GM21423 (cell line): ENCODE results near the gene SPOCD1.

Source experiments
- ATAC-seq: cut with Tn5 transposase; IDR thresholded peaks from one replicate; pipeline ENCODE4 v1.9.1; 2021; ENCODE audit warnings: mild to moderate bottlenecking, moderate library complexity; ENCODE audit not compliant: unreplicated experiment

SPOCD1 gene

DNA sequence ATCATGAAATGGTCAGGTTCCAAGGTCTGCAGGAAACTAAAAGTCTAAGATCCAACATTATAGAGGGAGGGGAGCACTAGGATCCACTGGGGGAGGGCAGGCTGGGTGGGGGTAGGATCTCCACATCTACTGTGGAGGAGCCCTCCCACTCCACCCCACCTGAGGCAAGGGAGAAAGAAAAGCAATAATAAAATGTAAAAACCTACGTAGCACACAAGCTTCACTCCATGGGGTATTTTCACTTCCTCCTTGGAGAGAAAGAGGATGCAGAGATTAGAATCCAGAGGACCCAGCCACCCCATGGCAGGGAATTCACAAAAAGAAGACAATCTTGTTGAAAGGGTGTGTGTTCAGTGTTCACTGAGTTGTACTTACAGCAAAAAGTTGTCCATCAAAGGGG lies 14.4 kb downstream of the SPOCD1 start:
- ATAC-seq = no peak

DNA sequence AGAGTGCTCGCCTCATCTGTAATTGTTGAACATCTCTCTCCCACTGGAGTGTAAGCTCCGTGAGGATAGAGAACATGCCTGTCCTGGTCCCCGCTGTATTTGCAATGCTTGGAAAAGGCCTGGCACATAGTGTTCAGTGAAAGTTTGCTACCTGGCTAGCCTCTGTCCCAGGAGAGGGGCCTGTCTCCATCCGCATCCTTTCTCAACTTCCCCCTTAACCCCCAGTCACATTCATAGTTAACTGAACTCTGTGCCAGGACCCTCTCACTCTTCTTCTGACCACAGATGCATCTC lies 15.2 kb downstream of the SPOCD1 start:
- no peak for ATAC-seq

DNA sequence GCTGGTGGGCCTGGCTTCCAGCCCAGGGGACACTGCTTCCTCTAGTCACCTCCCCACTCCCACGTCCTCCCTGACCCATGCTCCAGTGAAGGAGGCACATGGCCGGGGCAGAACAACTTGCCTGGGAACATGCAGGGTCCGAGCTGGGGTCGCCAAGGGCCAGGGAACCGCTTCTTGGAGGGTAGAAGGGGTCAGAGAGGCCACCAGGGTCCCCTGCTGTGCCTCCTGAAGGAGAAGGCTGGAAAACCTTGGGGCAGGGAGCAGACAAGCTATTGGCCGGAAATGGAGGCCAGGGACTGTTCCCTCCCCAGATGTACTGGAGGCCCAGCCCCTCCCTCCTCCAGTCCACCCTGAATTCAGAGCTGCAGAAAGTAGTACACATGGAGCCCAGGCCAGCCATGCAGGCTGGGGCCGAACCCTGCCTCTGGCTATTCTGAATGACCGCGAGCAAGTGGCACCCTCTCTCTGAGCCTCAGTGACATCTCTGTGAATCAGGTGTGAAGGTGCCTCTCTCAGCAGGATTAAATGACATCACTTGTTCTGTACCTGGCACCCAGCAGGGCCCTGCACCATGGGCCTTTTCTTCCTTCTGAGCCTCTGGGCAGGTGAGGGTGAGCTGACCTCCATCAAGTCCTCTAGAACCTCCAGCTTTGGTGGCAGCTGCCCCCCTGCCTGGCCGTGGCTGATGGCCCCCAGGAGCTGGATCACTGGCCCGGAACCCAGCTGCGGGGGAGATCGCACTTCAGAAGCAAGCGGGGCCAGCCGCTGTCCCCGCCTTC lies 15.7 kb downstream of the SPOCD1 start:
- ATAC-seq = no peak

DNA sequence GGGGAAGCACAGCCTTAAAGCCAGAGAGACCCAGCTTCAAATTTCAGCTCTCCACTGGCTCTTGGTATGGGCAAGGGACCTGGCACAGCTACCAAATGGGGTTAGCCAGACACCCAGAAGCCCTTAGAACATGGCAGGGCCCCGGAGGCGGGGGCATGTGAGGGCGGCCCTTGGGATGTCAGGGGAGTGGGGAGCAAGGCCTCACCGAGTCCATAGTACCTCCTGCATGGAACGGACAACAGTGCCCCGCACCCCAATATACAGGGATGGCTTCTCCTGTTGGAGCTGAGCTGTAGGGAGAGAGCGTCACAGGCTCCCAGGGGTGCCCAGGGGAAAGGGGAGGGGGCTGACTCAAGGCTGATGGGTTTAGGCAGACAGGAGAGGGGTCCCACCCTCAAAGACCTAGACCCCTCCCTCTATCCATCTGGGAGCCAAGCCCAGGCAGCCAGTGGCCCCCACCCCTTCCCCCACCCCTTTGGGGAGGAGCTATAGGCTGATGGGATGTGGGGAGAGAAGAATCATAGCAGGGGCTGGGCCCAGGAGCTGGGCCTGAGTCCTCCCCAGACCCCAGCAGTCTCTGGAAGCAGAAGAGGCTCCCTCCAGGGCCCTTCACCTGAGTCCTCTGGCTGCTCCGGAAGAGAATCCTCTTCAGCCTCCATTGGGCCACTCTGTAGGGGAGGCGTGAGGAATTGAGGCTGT lies 16.5 kb downstream of the SPOCD1 start:
- ATAC-seq = no peak

DNA sequence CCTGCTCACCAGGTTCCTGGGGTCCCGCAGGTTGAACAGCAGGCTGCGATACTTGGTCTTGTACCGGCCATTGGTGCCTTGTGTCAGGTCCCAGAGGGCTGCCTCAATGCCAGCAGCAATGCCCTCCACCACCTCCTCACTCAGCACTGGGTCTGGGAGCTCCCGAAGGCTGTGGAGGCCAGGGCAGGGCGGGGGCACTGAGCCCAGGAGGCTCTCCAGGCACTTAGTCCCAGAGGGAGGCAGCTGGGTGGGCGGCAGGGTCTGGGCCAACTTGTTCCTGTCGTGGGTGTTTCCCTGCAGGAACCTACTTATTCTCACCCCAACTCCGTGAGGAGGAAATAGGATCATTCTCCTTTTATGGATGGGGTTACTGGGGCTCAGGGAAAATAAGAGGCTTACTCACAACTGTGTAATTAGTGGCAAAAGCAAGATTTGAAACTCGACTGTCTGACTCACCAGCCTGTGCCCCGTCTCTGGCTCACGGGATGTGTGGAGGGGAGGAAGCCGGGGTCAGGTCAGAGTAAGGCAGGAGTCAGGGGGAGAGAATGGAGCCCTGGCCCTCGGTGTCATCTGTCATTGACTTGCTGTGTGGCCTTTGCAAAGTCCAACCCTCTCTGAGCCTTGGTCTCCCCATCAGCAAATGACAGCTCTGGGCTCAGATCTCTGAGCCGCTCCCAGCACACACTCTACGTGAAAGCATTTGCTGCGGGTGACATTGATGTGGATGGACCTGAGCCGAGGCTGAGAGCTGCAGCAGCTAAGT lies 17.2 kb downstream of the SPOCD1 start:
- ATAC-seq = no peak

DNA sequence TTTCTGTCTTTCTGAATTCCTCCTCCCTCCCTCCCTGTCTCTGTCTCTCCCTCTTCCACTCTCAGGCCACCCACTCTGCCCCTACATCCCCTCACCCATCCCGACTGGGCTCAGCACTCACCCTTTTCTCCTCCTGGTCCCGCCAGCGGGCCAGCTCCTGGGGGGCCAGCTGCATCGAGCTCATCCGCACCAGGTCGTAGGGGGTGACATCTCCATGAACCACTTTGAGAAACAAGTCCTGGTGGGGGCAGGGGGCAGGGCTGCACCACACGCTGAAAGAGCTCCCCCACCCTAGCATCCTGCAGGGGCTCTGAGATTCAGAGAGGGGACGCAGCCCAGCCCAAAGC lies 17.8 kb downstream of the SPOCD1 start:
- no peak for ATAC-seq

DNA sequence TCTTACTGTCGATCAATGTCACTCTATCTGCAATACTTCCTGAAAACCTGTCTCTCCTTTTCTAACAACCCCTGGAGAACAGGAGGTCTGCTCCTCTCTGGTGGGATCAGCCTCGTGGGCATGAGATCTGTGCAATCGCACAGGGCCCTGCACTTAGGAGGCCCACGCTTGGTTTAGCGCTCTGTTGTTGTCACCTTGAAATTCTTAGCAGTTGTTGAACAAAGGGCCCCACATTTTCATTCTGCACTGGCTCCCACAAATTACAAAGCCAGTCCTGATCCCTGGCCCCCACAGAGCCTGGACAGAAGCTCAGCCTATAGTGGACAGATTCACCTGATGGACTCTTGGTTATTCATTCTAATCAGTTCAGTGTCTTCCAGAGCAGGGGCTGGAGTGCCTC lies 18.6 kb downstream of the SPOCD1 start:
- no peak for ATAC-seq

DNA sequence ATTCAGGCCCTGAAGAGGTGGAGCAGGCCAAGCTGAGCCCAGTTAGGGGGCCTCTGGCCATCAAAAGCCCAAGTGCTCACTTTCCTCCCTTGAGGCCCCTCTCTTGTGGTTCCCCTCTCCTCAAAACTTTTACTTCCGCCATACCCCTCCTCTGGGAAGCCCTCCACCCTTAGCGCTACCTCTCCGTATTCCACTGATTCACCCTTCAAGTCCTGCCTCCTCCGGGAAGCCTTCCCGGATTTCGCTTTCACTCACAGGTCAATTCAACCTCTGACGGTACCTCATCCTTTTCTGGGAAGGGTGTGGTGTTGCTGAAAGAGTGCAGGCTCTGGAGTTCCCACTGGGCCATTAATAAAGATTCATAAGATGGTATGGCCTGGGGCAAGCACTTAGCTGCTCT lies 19.1 kb downstream of the SPOCD1 start:
- no peak for ATAC-seq

DNA sequence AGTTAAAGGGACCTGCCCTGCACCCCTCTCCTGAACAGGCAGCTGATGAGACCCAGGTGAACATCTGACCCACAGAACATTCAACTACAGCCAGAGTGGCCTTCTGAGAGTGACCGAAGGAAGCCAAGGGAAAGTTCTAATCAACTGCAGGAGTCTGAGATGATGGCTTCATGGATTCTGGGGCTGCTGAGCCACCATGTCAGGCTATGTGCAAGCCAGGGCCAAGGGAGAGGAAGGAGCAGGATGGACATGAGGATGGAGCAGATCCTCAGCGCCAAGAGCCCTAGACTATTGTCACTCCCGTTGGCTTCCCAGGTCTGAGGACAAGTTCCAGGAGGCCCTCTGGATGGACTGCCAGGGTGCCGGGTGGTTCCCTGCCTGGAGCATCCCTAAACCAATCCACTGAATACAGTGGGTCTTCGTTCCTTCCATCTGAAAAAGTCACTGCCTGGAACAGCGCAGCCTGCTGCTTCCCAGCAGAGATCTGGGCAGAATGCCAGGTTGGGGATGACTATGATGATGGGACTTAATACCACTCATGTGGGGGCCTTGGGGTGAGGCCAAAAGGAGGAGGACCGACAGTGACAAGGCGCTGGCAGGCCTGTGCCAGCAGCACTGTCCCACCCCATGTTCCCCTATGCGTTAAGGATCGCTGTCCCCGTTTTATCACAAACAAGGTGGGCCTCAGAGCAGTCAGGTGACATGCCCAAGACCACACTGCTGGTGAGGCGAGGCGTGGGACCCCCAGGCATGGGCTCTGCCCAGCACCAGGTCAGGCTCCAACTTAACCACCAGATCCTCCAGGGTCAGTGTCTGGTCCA lies 19.8 kb downstream of the SPOCD1 start:
- ATAC-seq = no peak

DNA sequence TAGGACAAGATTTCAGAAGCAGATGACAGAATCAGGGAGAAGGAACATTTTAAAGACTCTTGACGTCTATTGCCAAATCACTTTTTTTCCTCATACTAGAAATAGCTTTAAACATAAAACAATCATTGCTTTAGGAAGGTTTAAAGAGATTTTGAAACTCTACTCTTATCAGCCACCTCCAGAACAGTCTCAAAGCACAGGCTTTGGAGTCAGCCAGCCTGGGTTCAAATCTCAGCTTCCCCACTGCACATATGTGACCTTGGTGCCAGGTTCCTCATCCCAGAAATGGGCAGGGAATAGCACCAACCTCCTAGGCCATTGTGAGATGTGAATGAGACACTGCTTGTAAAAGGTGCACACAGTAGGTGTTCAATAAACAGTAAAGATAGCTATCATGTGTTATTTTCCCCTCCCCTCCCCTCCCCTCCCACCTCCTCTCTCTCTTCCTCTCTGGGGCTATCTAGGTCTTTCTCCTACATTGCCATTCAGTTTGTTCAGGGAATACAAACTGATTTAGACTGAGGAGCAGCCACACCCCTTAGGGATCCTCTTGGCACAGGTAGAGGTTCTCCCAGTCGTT lies 20.6 kb downstream of the SPOCD1 start:
- no peak for ATAC-seq

DNA sequence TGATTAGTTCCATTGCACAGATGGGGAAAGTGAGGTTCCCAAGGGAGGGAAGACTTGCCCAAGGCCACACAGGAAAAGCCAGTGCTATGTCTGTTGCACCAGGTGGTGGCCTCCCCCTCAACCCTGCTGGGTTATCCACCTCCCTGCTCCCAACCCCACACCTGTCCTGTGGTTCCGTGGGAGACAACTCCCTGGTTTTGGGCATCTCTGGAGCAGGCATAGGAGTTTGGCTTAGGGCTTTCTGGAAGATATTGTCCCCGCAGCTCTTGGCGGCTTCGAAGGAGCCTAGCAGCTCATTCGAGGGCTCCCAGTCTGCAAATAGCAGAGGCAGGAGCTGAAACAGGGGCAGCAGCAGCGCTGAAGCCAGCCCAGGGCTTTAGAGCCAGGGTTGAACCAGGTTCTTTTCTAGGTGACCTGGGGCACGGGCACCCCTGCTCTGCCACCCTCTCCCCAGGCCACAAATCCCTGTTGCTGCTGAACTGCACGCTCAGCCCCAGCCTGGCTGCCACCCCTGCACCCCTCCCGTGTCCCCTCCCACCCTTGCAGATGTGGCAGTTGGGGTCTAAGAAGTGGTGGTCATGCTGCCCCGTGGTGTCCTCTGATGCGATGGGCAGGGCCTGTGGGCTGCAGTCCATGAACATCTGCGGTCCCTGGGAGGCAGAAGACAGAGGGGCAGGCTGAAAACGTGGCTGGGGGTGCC lies 22.1 kb downstream of the SPOCD1 start:
- no peak for ATAC-seq

DNA sequence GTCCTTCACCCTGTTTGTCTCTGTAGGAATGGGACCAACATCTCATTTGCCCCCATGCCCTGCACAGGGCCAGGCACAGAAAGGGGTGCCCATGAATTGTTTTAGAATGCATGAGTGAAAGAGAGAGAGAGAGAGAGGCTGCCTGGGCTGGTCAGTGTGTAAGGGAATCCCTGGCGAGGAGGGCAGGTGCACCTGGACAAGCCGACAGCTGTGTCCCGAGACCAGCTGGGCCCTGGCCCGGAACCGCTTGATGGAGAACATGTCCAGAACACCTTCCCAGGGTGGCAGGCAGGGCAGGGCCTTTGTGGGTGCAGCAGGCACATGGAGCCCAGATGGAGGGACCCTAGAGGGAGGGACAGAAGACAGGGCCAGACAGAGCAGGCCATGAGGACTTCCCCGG lies 22.7 kb downstream of the SPOCD1 start:
- ATAC-seq = no peak

DNA sequence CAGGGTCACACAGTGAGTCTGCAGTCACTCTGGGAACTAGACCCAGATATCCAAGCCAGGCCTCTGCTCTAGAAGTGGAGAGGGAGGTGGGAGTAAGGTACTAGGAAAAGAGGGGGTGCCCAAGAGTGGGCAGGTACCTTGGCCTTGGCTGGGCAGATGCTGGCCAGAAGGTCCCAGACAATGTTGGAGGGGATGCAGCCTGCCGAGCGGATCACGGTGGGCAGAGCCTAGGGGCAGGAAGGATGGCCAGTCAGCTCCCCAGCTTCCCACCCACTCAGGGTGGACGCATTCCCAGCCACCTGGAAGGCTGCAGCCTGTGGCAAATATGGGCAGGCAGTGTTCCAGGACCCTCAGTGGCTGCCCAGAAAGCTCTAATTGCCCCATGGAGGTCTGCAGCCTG lies 23.3 kb downstream of the SPOCD1 start:
- no peak for ATAC-seq

DNA sequence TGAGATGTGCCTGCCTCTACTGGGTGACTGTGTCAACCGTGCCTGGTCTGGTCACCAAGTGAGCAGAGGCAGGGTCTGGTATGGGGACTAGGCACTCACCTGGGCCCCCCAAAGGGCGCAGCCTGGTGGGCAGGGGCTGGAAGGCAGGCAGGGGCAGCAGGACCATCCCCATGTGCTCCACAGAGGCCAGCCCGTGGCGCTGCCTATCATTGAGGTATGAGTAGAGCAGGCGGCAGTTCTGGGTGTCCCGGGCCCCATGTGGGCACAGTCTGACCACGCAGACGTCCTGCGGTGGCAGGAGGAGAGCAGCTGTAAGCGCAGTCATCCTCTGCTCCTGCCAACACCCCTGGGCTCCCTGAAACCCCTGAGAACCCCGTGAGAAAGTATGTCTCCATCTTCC lies 23.7 kb downstream of the SPOCD1 start:
- no peak for ATAC-seq

DNA sequence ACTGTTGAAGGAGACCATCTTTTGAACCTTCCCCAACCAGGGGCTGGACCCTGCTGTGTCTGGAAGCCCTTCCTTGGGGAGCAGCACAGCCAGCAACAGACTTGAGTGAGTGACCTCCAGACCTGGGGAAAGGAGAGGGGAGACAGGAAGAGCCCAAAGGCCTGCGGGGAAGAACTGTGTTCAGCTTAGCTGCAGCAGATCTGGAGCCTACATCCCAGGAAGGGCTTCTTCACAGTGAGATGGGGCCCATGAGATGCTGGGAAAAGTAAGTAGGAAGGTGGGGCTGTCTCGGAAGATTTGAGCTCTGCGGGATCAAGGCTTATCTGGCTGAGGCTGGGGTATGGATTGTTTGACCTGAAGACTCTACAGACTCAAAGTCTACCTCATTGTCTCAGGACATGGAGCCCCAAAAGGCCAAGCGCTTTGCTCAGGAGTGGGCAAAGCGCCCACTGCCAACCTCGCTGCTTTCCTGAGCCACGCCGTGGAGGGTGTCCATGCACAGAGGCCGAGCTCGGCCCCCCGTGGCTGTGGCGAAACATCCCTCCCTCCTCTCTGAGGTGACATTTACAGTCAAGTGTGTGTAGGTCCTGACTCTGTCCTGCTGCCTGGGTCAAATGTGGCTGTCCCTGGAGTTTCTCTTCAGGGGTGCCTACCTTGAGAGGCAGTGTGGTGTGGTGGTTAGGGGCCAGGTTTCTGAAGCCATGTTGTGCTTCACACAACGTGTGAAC lies 24.5 kb downstream of the SPOCD1 start:
- ATAC-seq = no peak

DNA sequence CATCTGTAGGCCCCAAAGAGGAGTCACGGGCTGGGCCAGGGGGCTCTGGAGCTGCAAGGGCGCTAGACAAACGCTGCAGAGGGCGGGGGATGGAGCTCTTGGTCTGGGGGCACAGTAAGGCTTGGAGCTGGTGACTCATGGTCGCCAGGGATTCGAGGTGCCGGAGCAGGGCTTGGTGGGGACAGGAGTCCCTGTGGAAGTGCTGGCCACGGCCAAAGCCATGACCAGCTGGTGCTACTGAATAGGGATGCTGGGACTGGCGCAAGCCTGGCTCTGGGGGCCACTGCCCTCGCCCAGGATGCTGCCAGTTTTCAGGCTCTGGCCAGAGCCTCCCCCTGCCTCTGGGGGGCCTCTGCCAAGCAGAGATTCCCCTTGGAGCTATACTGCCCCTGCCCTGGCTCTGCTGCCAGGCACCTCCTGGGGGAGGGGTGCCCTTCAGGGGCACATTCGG lies 25.2 kb downstream of the SPOCD1 start:
- no peak for ATAC-seq

DNA sequence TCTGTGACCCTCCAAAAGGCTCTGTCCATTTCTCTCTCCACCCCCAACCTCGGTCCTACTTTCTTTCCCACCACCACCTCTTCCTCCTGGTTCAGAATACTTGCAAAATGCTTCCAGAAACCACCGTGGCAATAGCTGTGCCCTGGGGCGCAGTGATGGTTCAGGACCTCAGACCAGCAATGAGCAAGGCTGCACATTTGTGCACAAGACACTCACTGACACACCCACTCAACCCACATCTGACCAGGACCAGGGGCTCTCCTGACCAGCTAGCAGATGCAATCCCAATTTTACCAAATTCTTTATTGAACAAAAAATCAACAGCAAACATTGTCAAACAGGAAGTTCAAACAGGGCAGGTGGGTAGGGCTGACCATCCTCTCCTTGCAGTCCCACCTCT lies 25.7 kb downstream of the SPOCD1 start:
- ATAC-seq = no peak

DNA sequence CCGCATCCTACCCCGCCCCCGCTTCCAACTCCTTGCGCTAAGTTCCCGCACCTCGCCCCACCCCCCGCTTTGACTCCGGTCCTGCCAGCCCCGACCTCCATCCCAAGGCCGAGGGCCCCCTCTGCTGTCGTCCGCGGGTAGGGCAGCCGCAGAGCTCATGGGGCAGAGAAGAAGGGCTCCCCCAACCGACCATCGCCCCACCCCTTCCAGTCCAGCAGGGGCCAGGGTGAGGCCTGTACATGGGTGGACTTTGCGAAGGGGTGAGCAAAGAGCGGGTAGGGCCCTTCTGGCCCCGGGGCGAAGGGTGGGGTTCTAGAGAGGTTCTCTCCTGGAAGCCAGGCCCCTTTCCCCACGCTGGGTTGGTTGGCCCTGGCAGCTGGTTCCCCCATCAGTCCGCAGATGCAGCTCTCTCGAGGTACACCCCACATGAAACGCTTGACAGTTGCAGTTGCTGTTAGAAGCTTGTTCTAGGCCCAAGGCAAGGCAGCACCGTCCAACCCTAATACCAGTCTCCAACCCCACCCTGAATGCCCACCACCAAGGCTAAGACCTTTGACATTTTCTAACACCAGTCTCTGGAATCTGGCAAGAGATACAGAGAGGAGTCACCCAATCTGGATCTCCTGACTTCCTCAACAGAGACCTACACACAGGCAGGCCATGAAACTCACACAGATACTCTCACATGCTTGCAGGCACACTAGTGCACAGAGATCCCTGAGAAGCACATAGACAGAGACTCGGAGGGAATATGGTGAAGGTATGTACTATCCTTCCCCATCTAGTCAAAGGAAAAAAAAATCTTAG lies 26.4 kb downstream of the SPOCD1 start:
- ATAC-seq = peak; percentile 52

DNA sequence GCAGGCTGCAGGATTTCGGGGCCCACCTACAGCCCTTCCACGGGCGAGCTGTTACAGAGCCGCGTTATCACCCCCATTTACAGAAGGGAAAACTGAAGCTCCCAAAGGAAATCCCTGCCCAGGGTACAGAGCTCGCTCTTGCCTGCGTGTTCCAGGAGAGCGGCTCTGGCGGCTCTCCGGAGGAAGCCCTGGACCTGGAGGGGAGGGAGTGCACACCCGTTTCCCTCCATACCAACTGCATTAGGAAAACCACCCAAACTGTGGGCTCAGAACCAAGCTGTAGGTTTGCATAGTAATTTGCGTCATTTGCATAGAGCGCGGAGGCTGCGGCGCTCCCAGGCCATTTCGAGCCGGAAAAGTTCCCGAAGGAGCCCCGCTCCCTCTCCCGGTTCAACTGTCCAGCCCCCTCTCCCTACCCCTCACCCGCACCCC lies 27.0 kb downstream of the SPOCD1 start:
- ATAC-seq = peak; percentile 14
